ENCODE data around the gene HOXA13.

- no peak for TF ChIP-seq POLR2A (IDR thresholded peaks at IDR 0.05)
- peak; percentile 64 to 90 (median 82) for TF ChIP-seq CTCF (IDR thresholded peaks at IDR 0.05)
These were observed 49.1 kb downstream of the HOXA13 start for GRCh38 chr7:27150568-27151340.

Measured in heart left ventricle (tissue), 13 donors.